Dendritic cell treated with granulocyte-macrophage colony-stimulating factor and Interleukin-4, amounts not matched to agents 40 ng/mL and 50 ng/mL, for 4 days (primary cell): ENCODE data around the gene BOLA3.
"Not testable (repeated sequence)": the region's sequence is repeated elsewhere in the genome, so short reads cannot be mapped to it uniquely, and the experiment has no call there.

ENCODE experiments used
- H3K27ac Mint-ChIP-seq: one replicate; pipeline ENCODE4 v1.8.0; 2022; ENCODE audit warnings: mild to moderate bottlenecking, mixed read lengths
- H3K27me3 Mint-ChIP-seq: one replicate; pipeline ENCODE4 v1.8.0; 2022; ENCODE audit warnings: mild to moderate bottlenecking, mixed read lengths
- H3K36me3 Mint-ChIP-seq: one replicate; pipeline ENCODE4 v1.8.0; 2022; ENCODE audit warnings: low read depth, mixed read lengths
- H3K4me1 Mint-ChIP-seq: one replicate; pipeline ENCODE4 v1.8.0; 2022; ENCODE audit warnings: low read depth, mixed read lengths
- H3K4me3 Mint-ChIP-seq: one replicate; pipeline ENCODE4 v1.8.0; 2022; ENCODE audit warnings: mild to moderate bottlenecking, moderate library complexity, mixed read lengths
- H3K9me3 Mint-ChIP-seq: one replicate; pipeline ENCODE4 v1.8.0; 2022; ENCODE audit warnings: mixed read lengths
- intact Hi-C: fragments of 100-400 bp; cut with micrococcal nuclease; formaldehyde crosslinking; loops from one replicate; pipeline ENCODE4 v1.15.0; 2022

BOLA3 gene, protein sequence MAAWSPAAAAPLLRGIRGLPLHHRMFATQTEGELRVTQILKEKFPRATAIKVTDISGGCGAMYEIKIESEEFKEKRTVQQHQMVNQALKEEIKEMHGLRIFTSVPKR

GRCh38 chr2:74147727-74148456 is at the start of gene BOLA3:
BOLA3 (minus strand) TSS chr2:74147912; CDS start chr2:74147874, 38 bp downstream.
- Mint-ChIP-seq H3K27ac (no peak within 1 kb of the TSS), H3K36me3 (peaks cover 37% of the 10 kb centered on the region), H3K4me1 (peaks cover 5% of the 10 kb centered on the region)

DNA sequence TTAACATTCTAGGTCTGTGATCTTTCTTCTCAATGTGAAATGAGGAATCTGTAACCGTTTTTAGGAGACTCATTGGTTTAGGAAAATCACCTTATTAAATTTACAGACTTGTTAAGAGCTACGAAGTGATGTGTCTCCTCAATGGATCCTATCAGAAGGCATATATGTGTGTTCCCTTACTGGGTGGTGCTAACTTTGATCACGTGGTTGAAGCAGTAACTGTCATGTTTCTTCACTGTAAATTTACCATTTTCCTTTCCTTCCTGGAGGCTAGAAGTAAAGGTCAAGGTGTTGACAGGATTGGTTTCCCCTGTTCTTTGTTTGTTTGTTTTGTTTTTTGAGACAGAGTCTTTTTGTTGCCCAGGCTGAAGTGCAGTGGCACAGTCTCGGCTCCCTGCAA is 49.3 kb upstream of the BOLA3 start:
- Mint-ChIP-seq H3K27me3 (no peaks in the 10 kb centered on the region), H3K4me3 (no peak overlapping the region), H3K27ac (no peak overlapping the region), H3K4me1 (peaks cover 43% of the 10 kb centered on the region), H3K36me3 (peaks cover 37% of the 10 kb centered on the region), H3K9me3 (no peaks in the 10 kb centered on the region)
- intact Hi-C loops = no loop called here

More at GRCh38 chr2:74147727-74148456, at the start of gene BOLA3:
- intact Hi-C loops = loop anchor here (10.0 kb wide), 1 partner anchor 187 kb away; no protein-coding TSS in a partner anchor
- H3K27me3 Mint-ChIP-seq = no peaks in the 10 kb centered on the region
- no peak within 1 kb of the TSS for H3K4me3 Mint-ChIP-seq
- H3K9me3 Mint-ChIP-seq = no peaks in the 10 kb centered on the region

GRCh38 chr2:74194799-74195198 is 47.1 kb upstream of the BOLA3 start:
- H3K27ac Mint-ChIP-seq = no peak overlapping the region
- peaks cover 16% of the 10 kb centered on the region for H3K36me3 Mint-ChIP-seq
- peaks cover 27% of the 10 kb centered on the region for H3K4me1 Mint-ChIP-seq
- H3K9me3 Mint-ChIP-seq = no peaks in the 10 kb centered on the region
- no peak overlapping the region for H3K4me3 Mint-ChIP-seq
- intact Hi-C loops = no loop called here
- H3K27me3 Mint-ChIP-seq = no peaks in the 10 kb centered on the region

GRCh38 chr2:74191596-74192380 is 44.1 kb upstream of the BOLA3 start:
- peaks cover 30% of the 10 kb centered on the region for H3K4me1 Mint-ChIP-seq
- no peak overlapping the region for H3K4me3 Mint-ChIP-seq
- H3K27me3 Mint-ChIP-seq = no peaks in the 10 kb centered on the region
- no peak overlapping the region for H3K27ac Mint-ChIP-seq
- intact Hi-C loops = no loop called here
- no peaks in the 10 kb centered on the region for H3K36me3 Mint-ChIP-seq
- no peaks in the 10 kb centered on the region for H3K9me3 Mint-ChIP-seq

GRCh38 chr2:74188696-74189095 is 41.0 kb upstream of the BOLA3 start:
- peak overlapping the region; percentile 99 for H3K27ac Mint-ChIP-seq
- H3K4me1 Mint-ChIP-seq = peaks cover 58% of the 10 kb centered on the region
- no peak overlapping the region for H3K4me3 Mint-ChIP-seq
- no peaks in the 10 kb centered on the region for H3K36me3 Mint-ChIP-seq
- H3K9me3 Mint-ChIP-seq = no peaks in the 10 kb centered on the region
- H3K27me3 Mint-ChIP-seq = no peaks in the 10 kb centered on the region
- intact Hi-C loops = no loop called here

- peak overlapping the region; percentile 8 for H3K4me3 Mint-ChIP-seq
- peak overlapping the region; percentile 99 for H3K27ac Mint-ChIP-seq
- intact Hi-C loops = no loop called here
- no peaks in the 10 kb centered on the region for H3K9me3 Mint-ChIP-seq
- H3K4me1 Mint-ChIP-seq = peaks cover 61% of the 10 kb centered on the region
- no peaks in the 10 kb centered on the region for H3K36me3 Mint-ChIP-seq
- no peaks in the 10 kb centered on the region for H3K27me3 Mint-ChIP-seq
Observed at GRCh38 chr2:74188018-74188601, 40.4 kb upstream of the BOLA3 start.

DNA sequence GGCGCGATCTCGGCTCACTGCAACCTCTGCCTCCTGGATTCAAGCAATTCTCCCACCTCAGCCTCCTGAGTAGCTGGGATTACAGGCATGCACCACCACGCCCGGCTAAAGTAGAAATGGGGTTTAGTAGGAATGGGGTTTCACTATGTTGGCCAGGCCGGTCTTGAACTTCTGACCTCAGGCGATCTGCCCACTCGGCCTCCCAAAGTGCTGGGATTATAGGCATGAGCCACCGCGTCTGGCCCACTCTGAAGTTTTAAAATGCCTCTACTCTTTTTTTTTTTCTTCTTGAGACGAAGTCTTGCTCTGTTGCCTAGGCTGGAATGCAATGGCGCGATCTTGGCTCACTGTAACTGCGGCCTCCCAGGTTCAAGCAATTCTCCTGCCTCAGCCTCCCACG is 39.0 kb upstream of the BOLA3 start:
- not testable (repeated sequence) for H3K27me3 Mint-ChIP-seq, H3K36me3 Mint-ChIP-seq, H3K9me3 Mint-ChIP-seq
- Mint-ChIP-seq H3K4me1 (peaks cover 72% of the 10 kb centered on the region), H3K4me3 (peak overlapping the region; percentile 69), H3K27ac (peak overlapping the region; percentile 99)
- intact Hi-C loops = loop anchor here (1.0 kb wide), 1 partner anchor 8 kb away; the partner anchor contains the start of gene MOB1A

- Mint-ChIP-seq H3K36me3 (no peaks in the 10 kb centered on the region), H3K4me1 (peaks cover 68% of the 10 kb centered on the region), H3K9me3 (no peaks in the 10 kb centered on the region), H3K27me3 (no peaks in the 10 kb centered on the region), H3K27ac (peak overlapping the region; percentile 99), H3K4me3 (peak overlapping the region; percentile 69)
- intact Hi-C loops = loop anchor here (1.0 kb wide), 1 partner anchor 8 kb away; the partner anchor contains the start of gene MOB1A
Observed at GRCh38 chr2:74186038-74186437, 38.3 kb upstream of the BOLA3 start.

- H3K4me3 Mint-ChIP-seq = peak overlapping the region; percentile 4
- H3K4me1 Mint-ChIP-seq = peaks cover 69% of the 10 kb centered on the region
- H3K27ac Mint-ChIP-seq = peak overlapping the region; percentile 99
- no peaks in the 10 kb centered on the region for H3K9me3 Mint-ChIP-seq
- H3K36me3 Mint-ChIP-seq = no peaks in the 10 kb centered on the region
- no peaks in the 10 kb centered on the region for H3K27me3 Mint-ChIP-seq
- intact Hi-C loops = no loop called here
Observed at GRCh38 chr2:74183878-74184277, 36.2 kb upstream of the BOLA3 start.

DNA sequence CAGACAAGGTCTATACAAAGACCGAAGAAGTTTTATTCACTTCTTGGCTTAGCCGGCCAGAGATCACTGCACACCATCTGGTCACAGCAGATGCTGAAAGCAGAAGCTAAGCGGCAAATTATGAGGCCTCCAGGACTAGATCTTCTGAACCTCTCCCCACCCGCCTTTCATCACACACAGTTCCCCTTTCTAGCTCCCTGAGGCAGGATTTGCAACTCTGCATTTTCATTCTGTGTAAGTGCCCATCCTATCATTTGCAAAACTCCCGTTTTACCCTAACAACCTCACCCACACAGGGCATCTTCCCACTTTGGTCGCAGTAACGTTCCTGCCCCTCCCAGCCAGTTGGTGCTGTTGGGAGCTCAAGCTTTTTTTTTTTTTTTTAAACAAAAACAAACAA is 34.0 kb upstream of the BOLA3 start:
- Mint-ChIP-seq H3K9me3 (no peaks in the 10 kb centered on the region), H3K27ac (peak overlapping the region; percentile 99), H3K27me3 (no peaks in the 10 kb centered on the region), H3K4me3 (peak overlapping the region; percentile 55), H3K4me1 (peaks cover 59% of the 10 kb centered on the region), H3K36me3 (peaks cover 15% of the 10 kb centered on the region)
- intact Hi-C loops = no loop called here

GRCh38 chr2:74179063-74179865 is 31.6 kb upstream of the BOLA3 start:
- Mint-ChIP-seq H3K36me3 (peaks cover 40% of the 10 kb centered on the region), H3K27me3 (no peaks in the 10 kb centered on the region), H3K27ac (peak overlapping the region; percentile 99), H3K4me3 (peak overlapping the region; percentile 85), H3K4me1 (peaks cover 59% of the 10 kb centered on the region), H3K9me3 (no peaks in the 10 kb centered on the region)
- intact Hi-C loops = no loop called here

DNA sequence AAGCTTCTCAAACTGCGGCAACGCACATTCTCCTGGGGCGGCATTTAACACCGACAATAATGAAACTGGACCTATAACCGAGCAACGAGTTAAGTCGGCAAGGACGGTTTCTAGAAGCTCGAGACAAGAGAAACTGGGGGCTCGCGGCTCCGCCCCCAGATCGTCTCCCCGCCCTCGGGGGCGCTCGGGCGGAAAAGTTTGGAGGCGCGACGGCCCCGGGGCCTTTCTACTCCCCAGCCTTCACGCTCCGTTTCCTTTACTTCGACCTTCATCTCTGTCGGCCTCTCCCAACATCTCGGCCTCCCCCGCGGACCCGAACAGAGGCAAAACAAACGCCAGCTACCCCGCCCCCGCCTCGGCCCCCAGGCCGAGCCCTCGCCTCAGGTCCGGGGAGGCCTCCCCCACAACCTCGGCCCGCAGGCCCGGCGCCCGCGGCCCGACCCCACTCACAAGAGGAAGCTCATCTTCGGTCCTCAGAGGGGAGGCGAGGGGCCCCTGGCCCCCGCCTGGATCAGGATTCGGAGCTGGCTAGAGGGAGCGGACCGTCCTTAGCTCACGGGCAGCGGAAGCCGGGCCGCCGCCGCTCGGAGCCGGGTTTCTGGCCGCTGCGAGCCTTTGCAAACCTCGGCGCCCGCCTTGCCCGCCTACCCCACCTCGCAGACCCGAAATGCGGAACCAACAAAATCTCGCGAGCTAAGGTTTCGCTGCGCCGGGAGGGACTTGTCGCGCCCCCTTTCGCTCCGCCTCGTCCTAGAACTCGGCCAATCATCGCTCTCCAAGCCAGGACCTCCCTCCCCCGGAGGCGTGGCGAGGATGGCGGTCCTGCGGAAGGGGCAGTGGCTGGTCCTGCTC is 30.7 kb upstream of the BOLA3 start, which contains the start of gene MOB1A:
TSS of gene MOB1A (minus strand) at position 669 of the 852 bp plus-strand sequence. CDS start at position 464, 205 bp downstream.
- H3K27me3 Mint-ChIP-seq = no peaks in the 10 kb centered on the region
- H3K4me3 Mint-ChIP-seq = peak within 1 kb of the TSS; percentile 85
- peak within 1 kb of the TSS; percentile 99 for H3K27ac Mint-ChIP-seq
- H3K9me3 Mint-ChIP-seq = no peaks in the 10 kb centered on the region
- intact Hi-C loops = loop anchor here (1.0 kb wide), 2 partner anchors 8 to 20 kb away; partner anchors contain the start of gene MTHFD2
- H3K36me3 Mint-ChIP-seq = peaks cover 46% of the 10 kb centered on the region
- peaks cover 56% of the 10 kb centered on the region for H3K4me1 Mint-ChIP-seq
